Stimulated activated CD4-positive, alpha-beta T cell treated with anti-CD3 and anti-CD28 coated beads, TNF-alpha, amount 100 ng/mL, for 48 hours (primary cell): ENCODE measurements around the gene LTBP1.
"Not testable (repeated sequence)": the region's sequence is repeated elsewhere in the genome, so short reads cannot be mapped to it uniquely, and the experiment has no call there.

Experiments used
- DNase-seq, 3 donors: peaks; one replicate each; pipeline ENCODE4 v3.0.0-alpha.2; 2020; ENCODE audit warnings: low read depth in 3 of 3

Gene LTBP1

DNA sequence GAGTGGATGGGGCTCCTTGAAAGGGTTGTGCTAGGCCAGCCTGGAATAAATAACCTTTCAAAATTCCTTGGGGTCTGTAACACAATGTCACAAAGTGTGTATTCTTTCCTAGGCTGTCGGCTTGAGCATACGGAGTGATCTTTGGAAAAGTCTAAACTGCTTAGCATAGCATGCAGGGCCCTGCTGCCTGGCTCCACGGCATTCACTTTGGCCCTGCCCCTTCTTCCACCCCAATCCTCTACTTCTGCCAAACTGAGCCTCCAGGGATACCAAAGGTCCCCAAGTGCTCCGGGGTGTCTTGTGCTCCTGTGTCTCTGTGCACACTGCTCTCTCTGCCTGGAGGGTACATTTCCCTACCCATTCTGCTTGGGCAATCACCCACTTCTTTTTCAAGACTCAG, 196.1 kb downstream of the LTBP1 start:
- no peak for DNase-seq

DNA sequence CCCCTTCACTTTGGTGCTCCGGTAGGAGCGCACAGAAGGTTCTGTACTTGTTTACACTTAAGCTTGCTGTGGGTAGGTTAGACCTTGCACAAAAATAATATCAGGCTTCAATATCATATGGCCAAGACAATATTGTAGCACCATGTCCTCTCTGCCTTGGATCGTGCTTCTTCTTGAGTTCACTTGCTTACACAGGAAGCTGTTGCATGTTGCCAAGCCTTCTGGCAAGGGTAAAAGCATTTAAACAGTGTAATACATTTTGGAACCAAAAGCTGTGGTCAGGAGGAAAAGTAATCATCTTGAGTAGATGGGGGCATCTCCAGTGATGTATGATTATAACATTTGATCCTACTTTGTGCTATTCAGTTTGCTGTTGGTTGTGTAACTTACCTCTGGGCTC, 197.5 kb downstream of the LTBP1 start:
- DNase-seq = no peak

DNA sequence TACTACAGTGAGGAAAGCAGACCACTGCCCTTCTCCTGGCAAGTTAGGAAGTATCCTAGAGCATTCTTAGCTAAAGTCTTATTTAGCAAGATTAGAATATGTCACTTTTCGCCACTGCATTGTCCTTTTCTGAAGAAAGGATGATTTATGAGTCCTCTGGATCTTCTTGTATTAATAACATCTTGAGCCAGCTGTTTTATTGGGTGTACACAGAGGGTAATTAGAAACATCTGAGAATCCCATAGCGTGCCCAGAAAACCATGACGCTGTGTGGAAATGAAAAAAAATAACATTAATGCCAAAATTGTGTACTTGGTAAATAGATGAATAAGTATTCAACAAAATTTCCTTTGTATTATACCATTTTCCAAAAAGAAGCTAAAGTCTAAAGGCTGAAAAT, 198.7 kb downstream of the LTBP1 start:
- DNase-seq = no peak

DNA sequence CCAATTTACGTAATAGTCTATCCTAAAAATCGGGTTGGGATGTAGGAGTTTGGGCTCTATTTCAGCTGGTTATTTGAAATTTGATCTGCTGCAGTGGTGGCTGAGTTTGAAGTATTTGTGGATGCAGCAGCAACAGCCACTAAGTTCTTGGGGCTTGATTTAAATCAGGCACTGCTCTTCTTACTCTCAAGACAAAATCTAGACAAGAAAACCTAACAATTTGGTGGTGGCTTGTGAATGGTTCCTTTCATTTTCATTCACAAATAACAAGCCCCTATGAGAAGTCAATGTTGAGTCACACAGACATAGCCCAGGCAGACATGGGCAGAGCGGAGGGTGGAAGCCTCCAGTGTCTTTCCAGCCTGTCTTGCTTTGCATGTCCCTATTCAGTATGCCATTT, 199.3 kb downstream of the LTBP1 start:
- DNase-seq = no peak

DNA sequence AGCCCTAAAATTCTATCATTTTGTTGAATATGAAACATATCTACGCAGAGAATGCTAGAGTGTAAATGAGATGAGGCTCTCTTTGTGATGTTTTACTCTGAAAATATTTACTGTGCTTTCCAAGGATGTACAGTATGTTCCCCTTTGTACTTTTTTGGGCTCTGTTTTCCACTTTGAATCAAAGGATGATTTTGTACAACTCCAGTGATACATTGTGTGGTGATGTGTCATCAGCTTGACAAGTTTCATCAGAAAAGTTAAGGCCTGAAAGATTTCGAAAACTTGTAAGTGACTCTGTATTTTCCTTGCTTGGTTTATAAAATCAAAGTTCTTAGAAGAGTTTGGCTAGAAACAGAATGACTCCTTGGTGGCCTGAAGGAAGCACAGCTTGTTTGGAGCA, 206.3 kb downstream of the LTBP1 start:
- no peak for DNase-seq

DNA sequence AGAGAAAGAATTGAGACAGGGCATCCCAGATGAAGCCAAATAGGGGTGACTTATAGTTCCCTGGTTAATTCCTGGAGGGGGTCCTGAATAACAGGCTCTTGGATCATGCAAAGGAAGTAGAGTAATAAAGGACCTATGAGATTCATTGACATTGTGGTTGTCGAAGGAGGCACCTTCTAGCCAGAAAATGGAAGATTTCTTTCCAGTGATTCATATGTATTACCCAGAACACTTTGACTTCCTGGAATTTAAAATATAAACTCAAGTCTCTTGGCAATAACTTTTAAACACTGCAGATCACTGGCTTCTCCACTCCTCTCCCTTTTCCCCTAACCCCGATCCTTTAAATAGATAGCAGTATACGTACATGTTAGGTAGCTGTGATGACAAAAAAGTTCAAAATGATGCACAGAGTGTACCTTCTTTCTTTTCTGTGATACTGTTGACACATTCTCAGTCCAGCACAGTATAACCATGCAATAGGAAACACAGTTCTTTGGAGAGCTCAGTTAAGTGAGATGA, 211.8 kb downstream of the LTBP1 start:
- no peak for DNase-seq

DNA sequence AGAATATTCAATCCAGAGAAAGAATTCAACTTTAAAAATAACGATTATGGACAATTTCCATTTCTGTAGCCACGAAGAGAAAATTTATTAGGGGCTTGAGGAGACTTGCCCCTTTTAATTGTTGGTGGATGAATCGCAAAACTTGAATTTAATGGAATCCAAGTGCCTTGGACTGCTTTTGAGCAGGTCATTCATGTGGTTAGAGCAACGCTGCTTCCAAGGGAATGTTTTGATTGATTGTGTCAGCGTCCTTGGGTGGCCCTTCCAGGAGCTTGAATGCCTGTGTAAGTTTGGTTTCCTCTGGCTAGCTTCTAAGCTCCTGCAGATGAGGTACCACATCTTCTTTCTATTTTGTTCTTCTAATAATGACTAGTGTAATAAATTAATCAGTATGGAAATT, 213.4 kb downstream of the LTBP1 start:
- no peak for DNase-seq

DNA sequence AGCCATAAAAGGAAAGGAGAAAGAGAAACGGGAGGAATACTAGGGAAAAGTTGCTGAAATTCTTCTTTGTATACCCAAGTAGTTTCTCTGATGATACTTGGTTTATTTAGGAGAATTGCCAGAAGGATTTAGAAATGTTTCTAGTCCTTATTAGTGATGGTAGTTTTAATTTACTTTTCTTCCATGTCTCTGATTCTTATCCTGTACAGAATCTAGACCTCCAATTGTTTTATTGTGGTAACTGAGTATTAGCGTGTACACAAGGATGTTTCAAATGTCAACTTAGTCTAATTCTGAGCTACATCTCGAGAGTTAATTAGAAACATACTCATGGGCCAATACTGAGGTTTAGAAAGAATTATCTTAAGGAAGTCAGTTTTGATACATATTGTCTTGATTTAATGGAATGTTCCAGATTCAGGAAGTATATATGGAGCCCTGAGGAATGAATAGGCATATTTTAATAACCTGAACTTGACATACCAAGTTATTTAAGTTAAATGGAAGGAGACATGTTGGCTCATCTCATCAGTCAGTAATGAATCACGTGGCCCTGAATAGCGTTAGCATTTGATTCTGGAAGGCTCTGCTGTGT, 219.6 kb downstream of the LTBP1 start:
- DNase-seq = no peak

DNA sequence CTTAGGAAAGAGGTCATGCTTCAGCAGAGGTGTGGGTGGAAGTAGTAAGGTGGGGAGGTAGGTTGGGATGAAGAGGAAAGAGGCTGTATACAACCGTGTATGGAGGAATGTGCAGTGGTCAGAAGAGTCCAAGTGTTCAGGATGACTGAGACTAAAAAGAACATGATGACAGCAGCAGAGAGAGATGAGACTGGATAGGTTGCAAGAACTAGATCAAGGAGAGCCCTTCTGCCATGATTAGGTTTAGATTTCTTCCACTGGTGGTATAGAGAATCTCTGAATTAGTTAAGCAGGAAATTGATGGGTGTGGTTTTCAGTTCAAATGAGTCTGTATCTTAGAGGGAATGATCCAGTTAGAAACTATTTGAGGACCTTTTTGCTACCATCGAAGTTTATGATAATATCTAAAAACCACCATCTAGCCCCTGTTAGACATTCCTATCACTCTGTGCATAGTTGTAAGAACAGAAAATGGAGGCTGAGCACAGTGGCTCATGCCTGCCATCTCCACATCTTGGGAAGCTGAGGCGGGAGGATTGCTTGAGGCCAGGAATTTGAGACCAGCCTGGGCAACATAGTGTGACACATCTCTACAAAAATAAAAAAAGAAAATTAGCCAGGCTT, 221.0 kb downstream of the LTBP1 start:
- DNase-seq = no peak

DNA sequence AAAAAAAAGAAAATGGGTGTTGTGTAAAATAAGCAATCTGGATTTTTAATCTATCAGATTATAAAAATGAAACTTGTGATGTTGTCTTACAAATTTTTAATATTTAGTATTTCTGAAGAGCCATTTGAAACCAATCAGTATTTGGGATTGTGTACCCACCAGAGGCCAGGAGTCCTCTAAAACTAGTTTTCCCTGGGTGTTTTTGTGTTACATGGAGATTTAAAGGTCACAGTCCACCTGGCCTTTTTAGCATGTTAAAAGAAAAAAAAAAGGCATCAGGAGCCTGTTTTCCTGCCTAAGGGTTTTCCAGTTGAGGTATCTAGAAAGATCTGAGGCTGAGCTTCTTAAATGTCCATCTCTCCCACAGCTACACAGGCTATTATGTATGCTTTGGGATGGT, 221.7 kb downstream of the LTBP1 start:
- DNase-seq = no peak

DNA sequence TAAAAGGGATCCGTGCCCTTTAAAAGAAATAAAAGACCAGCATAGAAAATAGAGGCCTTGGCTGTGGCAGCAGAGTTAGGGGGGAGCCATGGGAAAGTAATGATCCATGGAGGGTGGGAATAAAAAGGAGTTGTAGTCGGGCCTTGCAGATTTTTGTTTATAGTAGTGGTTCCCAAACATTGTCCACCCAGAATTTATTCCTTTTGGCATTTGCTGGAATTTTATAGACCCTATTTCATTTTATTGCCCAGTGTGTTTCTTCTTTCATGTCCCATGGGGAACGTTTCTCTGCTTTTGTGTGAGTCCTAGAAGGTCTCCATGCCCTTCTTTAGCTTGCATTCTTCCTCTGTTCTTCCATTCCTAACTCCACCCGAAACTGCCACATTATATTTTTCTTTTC, 222.2 kb downstream of the LTBP1 start:
- DNase-seq = no peak

DNA sequence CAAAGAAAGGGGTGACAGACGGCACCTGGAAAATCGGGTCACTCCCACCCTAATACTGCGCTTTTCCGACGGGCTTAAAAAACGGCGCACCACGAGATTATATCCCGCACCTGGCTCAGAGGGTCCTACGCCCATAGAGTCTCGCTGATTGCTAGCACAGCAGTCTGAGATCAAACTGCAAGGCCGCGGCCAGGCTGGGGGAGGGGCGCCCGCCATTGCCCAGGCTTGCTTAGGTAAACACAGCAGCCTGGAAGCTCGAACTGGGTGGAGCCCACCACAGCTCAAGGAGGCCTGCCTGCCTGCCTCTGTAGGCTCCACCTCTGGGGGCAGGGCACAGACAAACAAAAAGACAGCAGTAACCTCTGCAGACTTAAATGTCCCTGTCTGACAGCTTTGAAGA, 223.5 kb downstream of the LTBP1 start:
- not testable (repeated sequence) for DNase-seq

DNA sequence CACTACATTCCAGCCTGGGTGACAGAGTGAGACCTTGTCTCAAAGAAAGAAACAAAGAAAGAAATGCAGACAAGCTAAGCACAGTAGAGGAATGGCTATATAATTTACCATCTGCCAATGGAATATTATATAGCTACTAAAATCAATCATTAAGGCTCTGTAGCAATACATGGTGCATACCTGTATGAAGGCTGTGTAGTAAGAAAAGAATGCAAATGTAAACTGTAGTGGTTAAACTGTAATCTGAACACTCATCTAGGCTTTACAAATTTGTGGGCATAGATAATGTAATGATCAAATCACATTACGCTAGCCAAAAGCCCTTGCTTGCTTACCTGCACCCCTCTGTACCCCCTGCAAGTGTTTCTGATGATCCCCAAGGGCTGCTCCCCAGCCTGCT, 230.9 kb downstream of the LTBP1 start:
- DNase-seq = no peak

DNA sequence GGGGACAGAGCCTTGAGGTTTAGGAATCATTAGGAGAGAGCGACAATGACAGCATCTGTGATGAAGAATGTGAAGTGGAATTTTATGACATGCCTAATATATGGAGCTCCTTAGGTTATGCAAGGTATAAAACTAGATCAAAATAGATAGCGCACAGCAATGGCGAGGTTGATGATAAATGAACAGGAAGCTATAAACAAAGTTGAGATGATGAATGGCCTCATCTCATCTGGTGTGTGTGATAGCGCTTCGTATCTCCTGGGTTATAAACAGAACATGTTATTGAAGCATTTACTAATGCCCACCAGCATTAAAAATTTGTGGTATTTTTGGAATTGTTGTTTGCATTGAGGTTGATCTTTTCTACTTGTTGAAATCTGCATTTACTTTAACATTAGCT, 231.5 kb downstream of the LTBP1 start:
- no peak for DNase-seq

DNA sequence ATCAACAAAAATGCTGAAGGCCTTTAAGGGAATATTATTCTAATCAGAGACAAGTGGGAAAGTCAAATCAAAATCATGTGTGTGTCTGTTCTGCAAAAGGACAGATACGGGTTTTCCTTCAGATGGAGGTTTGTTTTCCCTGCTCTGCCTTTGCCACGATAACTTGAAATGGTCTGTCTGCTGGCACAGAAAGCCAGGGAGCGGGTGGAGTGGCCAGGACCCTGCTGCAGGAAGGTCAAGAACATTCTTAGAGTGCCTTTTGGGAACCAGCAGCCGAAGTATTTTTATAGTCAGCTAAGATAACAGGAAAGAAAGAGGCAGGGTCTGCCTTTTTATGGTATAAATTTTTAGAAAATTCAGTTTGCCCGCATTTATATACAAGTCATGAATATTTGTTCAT, 234.2 kb downstream of the LTBP1 start:
- no peak for DNase-seq

DNA sequence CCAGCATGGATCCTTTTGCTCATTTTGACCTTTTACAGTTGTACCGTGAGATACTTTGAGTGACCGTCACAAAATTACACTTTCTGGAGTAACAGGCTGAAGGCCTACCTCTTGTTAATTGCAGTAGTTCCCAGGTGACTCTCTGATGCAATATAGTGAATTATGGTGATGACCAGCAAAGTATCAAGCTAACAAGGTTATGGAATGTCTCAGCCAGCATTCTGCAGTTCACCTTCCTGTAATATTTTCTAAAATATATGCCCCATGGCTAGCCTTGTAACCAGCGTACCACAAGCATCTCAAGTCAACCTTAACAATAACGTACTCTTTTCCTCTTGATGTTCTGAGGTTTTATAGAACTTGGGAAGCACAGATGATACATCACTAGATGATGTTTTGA, 234.7 kb downstream of the LTBP1 start:
- DNase-seq = no peak

DNA sequence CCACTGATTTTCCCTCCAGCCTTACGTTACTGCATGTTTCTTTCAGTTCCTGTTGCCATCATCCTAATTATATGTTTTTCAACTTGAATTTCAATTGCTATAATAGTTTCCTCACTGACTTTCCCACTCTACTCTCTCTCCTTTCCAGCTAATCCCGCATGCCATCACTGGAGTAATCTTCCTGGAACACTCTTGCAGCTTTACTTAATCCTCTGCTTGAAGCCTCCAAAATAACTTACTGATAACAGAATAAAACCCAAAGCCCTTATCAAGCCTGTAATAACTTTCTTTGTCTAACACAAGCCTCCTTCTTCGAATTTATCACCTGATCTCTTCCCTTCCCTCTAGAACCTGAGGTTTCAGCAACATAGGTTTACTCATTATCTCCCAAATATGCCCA, 237.3 kb downstream of the LTBP1 start:
- DNase-seq = no peak

DNA sequence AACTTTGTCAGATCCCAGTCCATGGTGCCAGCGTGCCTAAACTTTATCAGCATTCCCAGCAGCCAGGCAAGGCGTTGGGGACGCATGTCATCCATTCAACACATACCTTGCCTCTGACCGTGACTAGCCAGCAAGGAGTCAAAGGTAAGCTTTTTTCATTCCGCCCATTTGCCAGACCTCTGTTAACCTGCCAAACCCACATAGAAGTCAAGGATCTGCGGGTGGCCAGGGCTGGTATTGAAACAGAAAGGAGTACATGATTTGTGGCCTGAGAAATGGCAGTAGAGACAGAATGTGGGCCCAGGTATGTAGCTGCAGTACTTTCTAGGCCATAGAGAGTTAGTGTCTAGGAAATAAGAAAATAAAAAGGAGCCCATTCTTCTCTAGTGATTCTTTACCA, 240.2 kb downstream of the LTBP1 start:
- no peak for DNase-seq

DNA sequence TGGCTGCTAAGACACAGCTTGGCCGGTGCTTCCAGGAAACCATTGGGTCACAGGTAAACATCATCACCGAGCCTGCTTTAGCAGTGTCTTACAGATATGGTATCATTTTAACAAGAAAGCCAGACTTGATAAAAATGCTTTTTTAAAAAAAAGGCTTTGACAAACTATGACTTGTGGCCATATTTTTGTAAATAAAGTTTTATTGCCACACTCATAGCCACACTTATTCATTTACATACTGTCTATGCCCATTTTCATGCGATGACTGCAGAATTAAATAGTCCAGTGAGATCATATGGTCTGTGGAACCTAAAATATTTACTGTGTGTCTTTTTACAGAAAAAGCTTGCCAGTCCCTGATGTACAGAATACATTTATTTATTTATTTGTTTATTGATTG, 242.0 kb downstream of the LTBP1 start:
- DNase-seq = no peak

DNA sequence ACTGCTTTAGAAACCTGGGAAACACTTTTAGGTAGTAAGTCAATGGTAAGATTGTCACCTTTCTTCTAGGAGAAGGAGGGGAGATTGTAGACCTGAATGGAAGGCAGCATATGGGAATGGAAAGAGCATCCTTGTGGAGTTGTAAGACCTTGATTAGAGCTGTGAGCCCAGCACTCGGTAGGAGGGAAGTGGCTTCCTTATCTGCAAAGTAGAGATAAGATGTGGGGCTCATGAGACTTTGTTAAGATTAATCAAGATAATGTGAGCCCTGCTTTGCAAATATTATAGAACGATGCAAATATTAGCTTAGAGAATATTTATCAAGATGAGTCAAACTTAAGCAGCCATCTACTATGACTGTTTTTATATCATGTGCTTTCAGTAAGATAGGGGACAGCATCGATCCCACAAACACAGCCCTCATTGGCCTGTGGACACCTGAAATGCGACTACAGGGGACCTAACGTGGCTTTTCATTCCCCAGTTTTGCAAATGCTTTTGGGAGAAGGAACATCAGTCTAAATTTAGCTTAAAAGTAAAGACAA, 243.7 kb downstream of the LTBP1 start:
- DNase-seq = no peak

DNA sequence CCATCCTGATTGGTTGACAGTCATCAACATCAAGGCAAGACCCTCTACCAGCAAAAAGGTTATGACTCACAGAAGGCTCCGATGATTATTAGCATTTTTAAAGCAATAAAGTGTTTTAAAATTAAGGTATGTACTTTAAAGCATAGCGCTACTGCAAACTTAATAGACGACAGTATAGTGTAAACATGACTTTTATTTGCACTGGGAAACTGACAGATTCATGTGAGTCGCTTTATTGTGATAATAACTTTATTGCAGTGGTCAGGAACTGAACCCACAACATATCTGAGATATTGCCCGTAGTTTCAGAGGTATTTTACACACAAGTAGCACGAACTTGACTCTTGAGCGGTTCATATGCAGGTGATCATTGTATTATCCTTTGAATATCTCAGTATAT, 249.1 kb downstream of the LTBP1 start:
- no peak for DNase-seq

DNA sequence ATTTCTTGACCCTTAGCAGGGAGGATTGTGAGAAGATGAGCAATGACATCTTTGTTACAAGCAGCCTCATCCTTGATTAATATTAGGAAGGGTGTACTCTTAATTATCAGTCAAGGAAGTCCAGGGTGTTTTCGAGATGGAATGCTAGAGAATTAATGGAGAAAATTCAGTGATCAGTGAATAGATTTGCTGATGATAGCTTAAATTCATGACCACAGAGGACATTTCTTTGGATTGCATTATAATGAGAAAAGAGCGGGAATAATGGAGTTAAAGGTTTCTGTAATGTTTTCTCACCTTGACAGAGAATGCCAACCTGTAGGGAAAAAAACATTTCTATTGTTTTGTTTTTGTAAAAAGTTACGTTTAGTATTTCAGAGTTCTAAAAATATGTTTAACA, 249.9 kb downstream of the LTBP1 start:
- no peak for DNase-seq

DNA sequence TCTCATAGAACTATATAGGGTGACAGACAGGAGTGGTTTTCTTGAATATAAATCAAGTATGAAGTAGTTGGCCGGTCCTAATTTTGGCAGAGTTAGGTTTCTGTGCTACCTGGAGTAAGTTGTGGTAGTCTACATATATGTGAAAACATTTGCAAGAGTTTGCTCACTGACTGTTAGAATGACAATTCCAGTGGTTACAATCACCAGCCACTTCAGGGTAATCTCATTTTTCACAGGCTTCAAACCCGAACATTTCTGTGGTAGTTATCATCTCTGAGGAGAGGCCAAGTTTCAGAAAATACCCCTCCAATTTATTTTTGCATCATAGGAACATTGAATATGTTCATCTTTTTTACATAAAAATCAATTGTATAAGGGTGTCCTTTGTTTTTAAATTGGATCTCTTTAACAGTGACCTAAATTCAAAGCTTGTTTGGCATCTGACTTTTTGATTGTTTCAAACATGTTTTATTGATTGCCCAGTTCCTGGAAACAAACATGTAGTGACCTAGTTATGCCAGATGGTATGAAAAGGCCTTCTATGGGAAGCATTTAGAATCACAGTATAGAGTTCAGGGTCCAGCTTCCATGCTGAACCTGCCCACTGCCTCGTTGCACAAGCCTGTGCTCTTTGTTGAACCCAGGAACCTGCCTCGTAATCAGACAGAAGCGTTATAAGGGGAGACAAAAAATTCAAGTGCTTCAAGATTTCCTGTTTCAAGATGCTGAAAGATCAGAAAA, 250.6 kb downstream of the LTBP1 start:
- no peak for DNase-seq
